Measurements from ENCODE around the gene EIF4G2. TPM values are rescaled to one million over a fixed set of nuclear protein-coding genes. Genes with fewer than 3 reads are reported as not detected.

The EIF4G2 gene
- total RNA-seq, 4 donors from 2014 or later, result 316 to 656 (median 355) TPM

DNA sequence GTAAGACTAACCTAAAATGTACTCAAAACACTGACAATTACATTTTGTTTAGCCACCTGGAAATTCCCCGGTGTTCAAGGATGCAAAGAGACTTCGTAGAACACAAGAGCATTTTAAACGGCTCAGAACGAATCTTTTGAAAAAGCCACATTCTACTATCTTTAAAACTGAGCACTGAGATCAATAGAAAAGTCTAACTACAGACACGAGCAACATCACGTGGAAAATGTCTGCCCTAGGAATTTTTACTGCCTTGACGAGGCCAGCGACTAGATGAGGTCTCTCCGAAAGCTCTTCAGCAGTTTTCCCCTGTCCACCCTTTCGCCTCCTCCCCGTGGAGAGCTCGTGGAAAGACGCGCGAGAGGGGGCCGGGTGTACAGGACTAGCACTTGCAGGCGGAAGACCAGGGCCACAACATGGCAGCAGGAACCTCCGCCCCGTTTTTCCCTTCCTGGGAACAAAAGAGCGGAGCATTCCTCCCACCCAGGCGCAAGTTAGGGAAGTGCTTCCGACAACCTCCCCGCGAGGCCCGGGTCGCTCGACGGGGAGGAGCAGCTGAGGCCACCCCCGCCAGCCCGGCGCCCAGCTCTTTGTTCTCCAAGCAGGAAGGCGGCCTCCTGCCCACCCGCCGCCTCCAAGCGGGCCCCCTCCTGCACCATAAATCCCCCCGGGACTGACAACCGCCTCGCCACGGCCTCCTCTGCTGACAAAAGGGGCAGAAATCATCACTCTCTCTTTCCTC, 1.1 kb downstream of the EIF4G2 start:
- TF ChIP-seq, protein P1, sequence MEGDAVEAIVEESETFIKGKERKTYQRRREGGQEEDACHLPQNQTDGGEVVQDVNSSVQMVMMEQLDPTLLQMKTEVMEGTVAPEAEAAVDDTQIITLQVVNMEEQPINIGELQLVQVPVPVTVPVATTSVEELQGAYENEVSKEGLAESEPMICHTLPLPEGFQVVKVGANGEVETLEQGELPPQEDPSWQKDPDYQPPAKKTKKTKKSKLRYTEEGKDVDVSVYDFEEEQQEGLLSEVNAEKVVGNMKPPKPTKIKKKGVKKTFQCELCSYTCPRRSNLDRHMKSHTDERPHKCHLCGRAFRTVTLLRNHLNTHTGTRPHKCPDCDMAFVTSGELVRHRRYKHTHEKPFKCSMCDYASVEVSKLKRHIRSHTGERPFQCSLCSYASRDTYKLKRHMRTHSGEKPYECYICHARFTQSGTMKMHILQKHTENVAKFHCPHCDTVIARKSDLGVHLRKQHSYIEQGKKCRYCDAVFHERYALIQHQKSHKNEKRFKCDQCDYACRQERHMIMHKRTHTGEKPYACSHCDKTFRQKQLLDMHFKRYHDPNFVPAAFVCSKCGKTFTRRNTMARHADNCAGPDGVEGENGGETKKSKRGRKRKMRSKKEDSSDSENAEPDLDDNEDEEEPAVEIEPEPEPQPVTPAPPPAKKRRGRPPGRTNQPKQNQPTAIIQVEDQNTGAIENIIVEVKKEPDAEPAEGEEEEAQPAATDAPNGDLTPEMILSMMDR (IDR thresholded peaks at IDR 0.05; ENCODE audit: low read depth), result no peak

DNA sequence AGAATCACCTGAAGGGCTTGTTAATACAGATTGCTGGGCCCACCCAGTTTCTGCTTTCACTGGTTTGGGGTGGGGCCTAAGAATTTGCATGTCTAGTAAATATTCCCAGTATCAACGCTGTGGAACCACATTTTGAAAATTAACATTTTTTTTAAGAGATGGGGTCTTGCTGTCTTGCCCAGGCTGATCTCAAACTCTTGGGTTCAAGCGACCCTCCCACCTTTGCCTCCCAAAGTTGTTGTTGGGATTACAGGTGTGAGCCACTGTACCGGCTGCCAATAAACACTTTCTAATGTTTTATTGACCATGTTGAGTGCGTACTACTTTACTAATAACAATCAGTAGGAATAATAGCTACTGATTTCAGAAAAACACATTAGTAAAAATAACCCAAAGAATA, 2.5 kb downstream of the EIF4G2 start:
- TF ChIP-seq, protein P1 (IDR thresholded peaks at IDR 0.05; ENCODE audit: low read depth), result no peak

DNA sequence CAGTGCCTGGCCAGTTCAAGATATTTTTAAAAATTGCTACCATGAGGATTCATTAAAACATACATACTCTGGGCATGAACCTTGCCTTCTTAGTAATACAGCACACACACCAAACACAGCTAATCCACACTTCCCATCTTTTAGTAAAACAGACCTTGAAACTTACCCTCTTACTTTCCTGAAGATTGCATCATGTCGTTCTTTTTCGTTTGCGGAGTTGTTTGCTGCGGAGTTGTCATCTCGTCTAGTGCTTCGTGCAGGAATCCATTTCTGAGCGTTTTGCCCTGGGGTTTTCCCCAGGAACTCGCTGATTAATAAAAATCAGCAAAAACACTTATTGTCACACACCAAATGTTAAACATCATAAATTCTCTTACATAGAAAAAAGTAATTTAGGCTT, 3.0 kb downstream of the EIF4G2 start:
- TF ChIP-seq, protein P1 (IDR thresholded peaks at IDR 0.05; ENCODE audit: low read depth), result no peak

DNA sequence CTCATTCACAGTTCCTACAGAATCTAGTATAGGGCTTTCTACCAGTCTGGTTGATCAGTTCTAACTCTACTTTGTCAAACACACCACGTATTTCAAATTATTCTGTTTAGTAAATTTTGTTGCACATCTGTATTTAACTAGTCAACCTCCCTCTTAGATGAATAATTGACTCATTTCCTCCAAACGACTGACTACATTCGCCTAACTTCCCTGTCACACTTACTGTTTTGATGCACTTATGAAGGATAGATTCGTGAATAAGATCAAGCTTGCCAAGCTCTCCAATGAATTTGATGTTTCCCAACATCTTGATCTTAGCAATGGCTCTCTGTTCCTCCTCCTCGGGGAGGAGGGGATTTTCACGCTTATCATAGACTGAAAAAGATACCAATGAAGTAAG, 5.0 kb downstream of the EIF4G2 start:
- TF ChIP-seq, protein P1 (IDR thresholded peaks at IDR 0.05; ENCODE audit: low read depth), result no peak

DNA sequence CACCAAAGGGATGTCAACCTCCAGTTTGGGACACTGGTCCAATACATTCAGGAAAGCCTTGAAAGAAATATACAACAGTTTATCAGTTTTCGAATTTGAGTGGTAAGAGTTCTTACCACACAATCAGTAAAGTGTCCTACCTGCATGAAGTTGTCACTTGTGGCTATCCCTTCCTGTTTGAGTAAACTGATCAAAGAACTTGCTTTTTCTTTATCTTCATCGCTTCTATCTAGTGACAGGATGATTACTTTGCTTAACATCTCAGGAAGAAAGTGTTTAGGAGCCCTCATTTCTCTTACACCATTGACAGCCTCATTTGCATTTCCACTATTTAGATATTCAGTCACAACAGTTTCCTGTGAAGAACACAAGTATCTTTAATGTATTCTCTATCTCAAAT, 8.4 kb downstream of the EIF4G2 start:
- TF ChIP-seq, protein P1 (IDR thresholded peaks at IDR 0.05; ENCODE audit: low read depth), result no peak

DNA sequence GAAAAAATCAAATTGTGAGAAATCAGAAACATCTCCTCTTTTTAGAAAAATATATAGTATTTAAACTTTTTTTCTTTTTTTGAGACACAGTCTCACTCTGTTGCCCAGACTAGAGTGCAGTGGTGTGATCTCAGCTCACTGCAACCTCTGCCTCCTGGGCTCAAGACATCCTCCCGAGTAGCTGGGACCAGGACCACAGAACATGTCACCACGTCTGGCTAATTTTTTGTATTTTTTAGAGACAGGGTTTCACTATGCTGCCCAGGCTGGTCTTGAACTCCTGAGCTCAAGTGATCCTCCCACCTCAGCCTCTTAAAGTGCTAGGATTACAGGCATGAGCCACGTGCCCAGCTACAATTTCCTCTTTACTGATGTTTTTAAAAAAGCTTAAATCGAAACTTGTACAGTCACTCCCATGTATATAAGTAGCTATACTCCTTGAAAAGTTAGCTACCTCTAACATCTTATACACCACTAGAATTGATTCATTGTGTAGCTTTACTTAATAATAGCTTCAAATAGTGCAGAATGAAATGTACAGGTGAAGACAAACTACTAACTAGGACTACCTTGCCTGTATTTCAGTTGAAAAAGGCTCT, 10.3 kb downstream of the EIF4G2 start:
- TF ChIP-seq, protein P1 (IDR thresholded peaks at IDR 0.05; ENCODE audit: low read depth), result no peak

DNA sequence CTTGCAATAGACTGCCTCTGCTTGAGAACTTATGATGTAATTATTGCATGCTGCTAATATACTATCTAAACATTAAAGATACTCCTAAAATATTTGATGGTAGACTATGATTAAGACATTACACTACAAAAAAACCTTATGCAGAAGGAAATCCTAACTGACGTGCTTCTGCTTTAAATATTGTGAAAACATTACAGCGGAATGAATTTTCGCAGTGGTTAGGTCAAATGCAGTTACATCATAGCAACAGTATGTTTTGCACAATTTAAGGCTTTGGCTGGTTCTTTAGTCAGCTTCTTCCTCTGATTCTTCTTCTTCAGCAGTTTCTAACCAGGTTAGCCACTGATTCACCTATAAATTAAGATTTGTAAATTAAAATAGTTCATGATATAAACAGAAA, 11.2 kb downstream of the EIF4G2 start:
- TF ChIP-seq, protein P1 (IDR thresholded peaks at IDR 0.05; ENCODE audit: low read depth), result no peak

All from subcutaneous adipose tissue (tissue), 4 donors.